VCaP (cell line): ENCODE results near the gene MFSD1.

Experiments
- H3K27ac ChIP-seq: fragments of 450-650 bp; 2 replicates; pipeline ENCODE4 v1.5.1; 2017
- CTCF ChIP-seq: fragments of 450-650 bp; conservative IDR thresholded peaks from 2 replicates; pipeline ENCODE4 v1.5.1; 2017; ENCODE audit warnings: mild to moderate bottlenecking, moderate library complexity

The MFSD1 gene

DNA sequence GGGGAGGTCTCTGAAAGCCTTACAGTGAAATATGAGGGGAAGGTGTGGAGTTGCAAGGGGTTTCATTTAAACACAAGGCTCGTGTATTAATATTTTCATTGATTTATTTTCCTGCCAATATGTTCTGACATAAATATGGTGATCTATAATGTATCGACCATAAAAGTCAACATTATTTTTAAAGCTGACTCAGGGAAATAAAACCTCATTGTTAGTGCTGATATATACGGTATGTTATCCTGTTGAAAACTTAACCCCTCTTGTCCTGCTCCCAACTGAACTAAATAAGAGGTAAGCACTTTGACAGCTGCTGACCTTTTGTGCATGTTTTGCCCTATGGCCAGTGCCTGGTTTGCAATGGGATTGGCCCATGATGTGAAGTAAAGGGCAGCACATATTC lies 47.9 kb downstream of the MFSD1 start:
- no peak for TF ChIP-seq CTCF

GRCh38 chr3:158859362-158859761 lies 57.5 kb downstream of the MFSD1 start:
- TF ChIP-seq CTCF: no peak
- no peak overlapping the region for H3K27ac ChIP-seq

More for the DNA sequence above, 47.9 kb downstream of the MFSD1 start:
- H3K27ac ChIP-seq: no peak overlapping the region

DNA sequence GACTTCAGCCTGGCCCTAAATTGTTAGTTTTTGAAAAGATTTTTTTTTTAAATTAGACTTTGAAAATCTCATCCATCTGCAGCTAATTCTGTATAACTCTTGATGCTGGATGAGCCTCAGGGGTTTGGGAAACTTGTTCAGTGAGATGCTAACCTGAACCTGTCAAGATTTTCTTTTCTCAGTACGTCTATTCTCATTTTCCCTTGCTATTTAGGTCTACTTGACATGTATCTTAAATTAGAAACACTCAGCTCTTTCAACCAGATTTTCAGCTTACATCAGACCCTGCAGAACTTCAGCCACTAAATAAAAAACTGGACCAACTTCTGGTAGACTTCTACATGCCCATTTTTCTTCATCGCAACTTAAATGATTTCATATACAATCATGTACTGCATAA lies 61.4 kb downstream of the MFSD1 start:
- no peak overlapping the region for H3K27ac ChIP-seq
- TF ChIP-seq CTCF: no peak

GRCh38 chr3:158864492-158864891 lies 62.6 kb downstream of the MFSD1 start:
- no peak for TF ChIP-seq CTCF
- H3K27ac ChIP-seq: no peak overlapping the region

GRCh38 chr3:158875700-158876099 lies 73.8 kb downstream of the MFSD1 start:
- no peak overlapping the region for H3K27ac ChIP-seq
- TF ChIP-seq CTCF: no peak
